AG04450 (cell line): ENCODE measurements around the gene TBC1D30. TPM values are rescaled to one million over a fixed set of nuclear protein-coding genes. Genes with fewer than 3 reads are reported as not detected.

Experiments
- CTCF ChIA-PET: fragments of 300-600, 350-600 bp; formaldehyde crosslinking; extraction: SDS; loops from one replicate; lab custom pipeline; 2022; ENCODE audit warnings: antibody characterized with exemption, inconsistent platforms; lab: Charles Lee
- POLR2A ChIA-PET: fragments of 350-600 bp; formaldehyde crosslinking; extraction: SDS; loops from one replicate; lab custom pipeline; 2021; ENCODE audit warnings: antibody characterized with exemption, inconsistent platforms; lab: Yijun Ruan, JAX
- DNase-seq: peaks from one replicate; pipeline ENCODE4 v3.0.0-alpha.2; 2011; ENCODE audit warnings: low read depth, low spot score
- H3K27ac ChIP-seq: one replicate; pipeline ENCODE4 v1.5.1; 2012; ENCODE audit warnings: low read depth, low read length, control low read depth
- H3K27me3 ChIP-seq: one replicate; pipeline ENCODE4 v1.6.0; 2012; ENCODE audit warnings: low read length; ENCODE audit not compliant: control insufficient read depth, insufficient read depth
- H3K4me3 ChIP-seq: 2 replicates; pipeline ENCODE4 v1.5.1; 2011; ENCODE audit warnings: mild to moderate bottlenecking, low read depth, low read length, control low read depth
- H3K9me3 ChIP-seq: 2 replicates; pipeline ENCODE4 v1.5.1; 2012; ENCODE audit warnings: low read length; ENCODE audit not compliant: control insufficient read depth, insufficient read depth
- CTCF ChIP-seq: IDR thresholded peaks from 2 replicates; pipeline ENCODE4 v1.5.1; 2011; ENCODE audit warnings: low read depth, low read length, control low read depth, inconsistent platforms
- polyA plus RNA-seq: library from polyadenylated mRNA; depleted of rRNA; stranded (reverse); fragments of >200 nt; gene quantifications from 2 replicates; pipeline ENCODE4 v1.2.3, GENCODE V29; 2011

Gene TBC1D30
- polyA plus RNA-seq, 1 experiment: 0.40 TPM

- CTCF ChIA-PET: interaction anchor here (1.4 kb wide), 1 partner anchor 109 kb away, joined by 4 read pairs; no protein-coding TSS in a partner anchor
Measured at GRCh38 chr12:64911081-64911480, 86.6 kb downstream of the TBC1D30 start.

GRCh38 chr12:64911912-64912311, 87.5 kb downstream of the TBC1D30 start:
- ChIA-PET CTCF (no interaction called here), POLR2A (no interaction called here)
- Histone ChIP-seq H3K27me3 (peaks cover 33% of the 10 kb centered on the region), H3K27ac (no peak overlapping the region), H3K9me3 (no peaks in the 10 kb centered on the region), H3K4me3 (no peak overlapping the region)
- no peak for DNase-seq
- no peak for TF ChIP-seq CTCF

More at GRCh38 chr12:64911081-64911480, 86.6 kb downstream of the TBC1D30 start:
- no peaks in the 10 kb centered on the region for H3K9me3 ChIP-seq
- POLR2A ChIA-PET: no interaction called here
- no peak overlapping the region for H3K27ac ChIP-seq
- DNase-seq: no peak
- TF ChIP-seq CTCF: no peak
- no peak overlapping the region for H3K4me3 ChIP-seq
- peaks cover 33% of the 10 kb centered on the region for H3K27me3 ChIP-seq

- no peak for DNase-seq
- ChIA-PET POLR2A (no interaction called here), CTCF (no interaction called here)
- Histone ChIP-seq H3K4me3 (no peak overlapping the region), H3K9me3 (no peaks in the 10 kb centered on the region), H3K27ac (no peak overlapping the region), H3K27me3 (peaks cover 38% of the 10 kb centered on the region)
- TF ChIP-seq CTCF: no peak
Measured at GRCh38 chr12:64912516-64913255, 88.2 kb downstream of the TBC1D30 start.

- CTCF ChIA-PET: no interaction called here
- no peak overlapping the region for H3K4me3 ChIP-seq
- DNase-seq: no peak
- POLR2A ChIA-PET: no interaction called here
- no peaks in the 10 kb centered on the region for H3K9me3 ChIP-seq
- no peak overlapping the region for H3K27ac ChIP-seq
- H3K27me3 ChIP-seq: peaks cover 49% of the 10 kb centered on the region
- no peak for TF ChIP-seq CTCF
Measured at GRCh38 chr12:64915242-64915641, 90.8 kb downstream of the TBC1D30 start.
